ENCODE measurements around the gene LLGL2.

LLGL2 gene

GRCh38 chr17:75552425-75553294 lies 27.2 kb downstream of the LLGL2 start:
- no peak for DNase-seq

- DNase-seq: no peak
These were observed 28.0 kb downstream of the LLGL2 start for GRCh38 chr17:75553295-75554110.

- DNase-seq: no peak
These were observed 30.2 kb downstream of the LLGL2 start for GRCh38 chr17:75555679-75556153.

GRCh38 chr17:75557075-75557851 lies 31.8 kb downstream of the LLGL2 start:
- no peak for DNase-seq

- DNase-seq: no peak
These were observed 32.6 kb downstream of the LLGL2 start for GRCh38 chr17:75557852-75558665.

GRCh38 chr17:75558666-75559530 lies 33.4 kb downstream of the LLGL2 start:
- DNase-seq: no peak

GRCh38 chr17:75559958-75560533 lies 34.5 kb downstream of the LLGL2 start:
- DNase-seq: no peak

- no peak for DNase-seq
These were observed 36.6 kb downstream of the LLGL2 start for GRCh38 chr17:75561927-75562603.

- no peak for DNase-seq
These were observed 37.7 kb downstream of the LLGL2 start for GRCh38 chr17:75563063-75563758.

GRCh38 chr17:75564195-75564594 lies 38.7 kb downstream of the LLGL2 start:
- no peak for DNase-seq

- DNase-seq: no peak
These were observed 39.6 kb downstream of the LLGL2 start for GRCh38 chr17:75565066-75565465.

- DNase-seq: no peak
These were observed 40.1 kb downstream of the LLGL2 start for GRCh38 chr17:75565618-75566017.

- DNase-seq: no peak
These were observed 40.9 kb downstream of the LLGL2 start for GRCh38 chr17:75566416-75566815.

- no peak for DNase-seq
These were observed 41.3 kb downstream of the LLGL2 start for GRCh38 chr17:75566834-75567233.

GRCh38 chr17:75568412-75569255 lies 43.1 kb downstream of the LLGL2 start:
- DNase-seq: no peak

GRCh38 chr17:75570034-75570676 lies 44.7 kb downstream of the LLGL2 start:
- DNase-seq: no peak

GRCh38 chr17:75570772-75571171 lies 45.3 kb downstream of the LLGL2 start:
- no peak for DNase-seq

All from hematopoietic multipotent progenitor cell treated with erythropoietin and hydrocortisone succinate and interleukin-3 and kit ligand, for 8 days (in vitro differentiated cells).